Neural cell (in vitro differentiated cells): Measurements from ENCODE around the gene TSPAN4. TPM values are rescaled to one million over a fixed set of nuclear protein-coding genes. Genes with fewer than 3 reads are reported as not detected.

Experiments used
- H2AFZ ChIP-seq: fragments of 200-600, 300-800 bp; sonication (generic), shearing (Covaris generic); 2 replicates; pipeline ENCODE4 v1.6.0; 2014; ENCODE audit warnings: low read depth, mild to moderate bottlenecking, antibody characterized with exemption, low read length, moderate library complexity
- H3F3A ChIP-seq: fragments of 200-600 bp; shearing (Covaris generic); 2 replicates; pipeline ENCODE4 v1.6.1; 2016; ENCODE audit warnings: mild to moderate bottlenecking, moderate library complexity, mixed read lengths, antibody characterized with exemption, low read length; ENCODE audit not compliant: insufficient read depth, poor library complexity, severe bottlenecking
- H3K27ac ChIP-seq: fragments of 200-600, 300-800 bp; sonication (generic), shearing (Covaris generic); 2 replicates; pipeline ENCODE4 v1.5.1; 2014; ENCODE audit warnings: mild to moderate bottlenecking, low read length, moderate library complexity
- H3K27me3 ChIP-seq: fragments of 300-800, 200-600 bp; sonication (generic), shearing (Covaris generic); 2 replicates; pipeline ENCODE4 v1.6.0; 2014; ENCODE audit warnings: mild to moderate bottlenecking, low read depth, low read length, moderate library complexity; ENCODE audit not compliant: insufficient read depth
- H3K36me3 ChIP-seq: fragments of 300-800, 200-600 bp; sonication (generic), shearing (Covaris generic); 2 replicates; pipeline ENCODE4 v1.5.1; 2014; ENCODE audit warnings: mild to moderate bottlenecking, antibody characterized with exemption, low read length, moderate library complexity; ENCODE audit not compliant: insufficient read depth
- H3K4me2 ChIP-seq: fragments of 300-800, 200-600 bp; sonication (generic), shearing (Covaris generic); 2 replicates; pipeline ENCODE4 v1.6.0; 2014; ENCODE audit warnings: mild to moderate bottlenecking, low read length
- H3K4me3 ChIP-seq: fragments of 300-800, 200-600 bp; sonication (generic), shearing (Covaris generic); 2 replicates; pipeline ENCODE4 v1.5.1; 2014; ENCODE audit warnings: mild to moderate bottlenecking, low read length, moderate library complexity
- H3K79me2 ChIP-seq: fragments of 200-600 bp; shearing (Covaris generic); replicated peaks from 2 replicates; pipeline ENCODE4 v1.6.0; 2014; ENCODE audit warnings: mild to moderate bottlenecking, low read length, moderate library complexity; ENCODE audit not compliant: insufficient read depth
- H3K9ac ChIP-seq: fragments of 300-800, 200-600 bp; sonication (generic), shearing (Covaris generic); 2 replicates; pipeline ENCODE4 v1.6.1; 2016; ENCODE audit warnings: mild to moderate bottlenecking, low read length, mixed read lengths
- H3K9me2 ChIP-seq: fragments of 200-600 bp; shearing (Covaris generic); 2 replicates; pipeline ENCODE4 v1.6.1; 2016; ENCODE audit warnings: mild to moderate bottlenecking, low read length, mixed read lengths; ENCODE audit not compliant: insufficient read depth
- H3K9me3 ChIP-seq: fragments of 200-600, 300-800 bp; sonication (generic), shearing (Covaris generic); 2 replicates; pipeline ENCODE4 v1.6.1; 2016; ENCODE audit warnings: mild to moderate bottlenecking, mixed run types, low read length, moderate library complexity, mixed read lengths
- H4K20me1 ChIP-seq: fragments of 200-600 bp; shearing (Covaris generic); 2 replicates; pipeline ENCODE4 v1.6.1; 2016; ENCODE audit warnings: mild to moderate bottlenecking, mixed run types; ENCODE audit not compliant: insufficient read depth
- EP300 ChIP-seq: fragments of 450-650 bp; conservative IDR thresholded peaks from 2 replicates; pipeline ENCODE4 v1.6.1; 2014; ENCODE audit warnings: antibody characterized with exemption, mild to moderate bottlenecking, moderate library complexity; ENCODE audit not compliant: poor library complexity, severe bottlenecking
- EZH2 ChIP-seq: fragments of 200-600, 300-800 bp; shearing (Covaris generic), sonication (generic); IDR thresholded peaks from 2 replicates; pipeline ENCODE4 v1.6.1; 2014; ENCODE audit warnings: antibody characterized with exemption, low read length, borderline replicate concordance, mild to moderate bottlenecking; ENCODE audit not compliant: insufficient read depth, poor library complexity, severe bottlenecking
- MXI1 ChIP-seq: fragments of 450-650 bp; conservative IDR thresholded peaks from 2 replicates; pipeline ENCODE4 v1.6.1; 2014; ENCODE audit warnings: antibody characterized with exemption, mild to moderate bottlenecking; ENCODE audit not compliant: poor library complexity, severe bottlenecking
- POLR2AphosphoS5 ChIP-seq: IDR thresholded peaks from 2 replicates; pipeline ENCODE4 v1.6.1; 2012
- RAD21 ChIP-seq: fragments of 450-650 bp; conservative IDR thresholded peaks from 2 replicates; pipeline ENCODE4 v1.6.1; 2014; ENCODE audit warnings: antibody characterized with exemption, mild to moderate bottlenecking, moderate library complexity
- SMC3 ChIP-seq: fragments of 450-650 bp; conservative IDR thresholded peaks from 2 replicates; pipeline ENCODE4 v1.6.1; 2014; ENCODE audit warnings: antibody characterized with exemption, mild to moderate bottlenecking, moderate library complexity; ENCODE audit not compliant: poor library complexity
- TAF1 ChIP-seq: IDR thresholded peaks from 2 replicates; pipeline ENCODE4 v1.6.1; 2012; ENCODE audit warnings: low read depth
- polyA plus RNA-seq: library from polyadenylated mRNA; depleted of rRNA; stranded (reverse); fragments of >200 nt; gene quantifications from 2 replicates; pipeline ENCODE4 v1.2.3, GENCODE V29; 2014
- TF ChIP-seq, protein P1 (sequence below): IDR thresholded peaks from 2 replicates; pipeline ENCODE4 v1.6.1; 2012; ENCODE audit warnings: borderline replicate concordance
- TF ChIP-seq, protein P2 (sequence below): fragments of 450-650 bp; IDR thresholded peaks from 2 replicates; pipeline ENCODE4 v1.5.1; 2014; ENCODE audit warnings: antibody characterized with exemption, mild to moderate bottlenecking, moderate library complexity; ENCODE audit not compliant: poor library complexity, severe bottlenecking

Gene TSPAN4
- polyA plus RNA-seq, 1 donor from 2014 or later = 68.1 TPM

DNA sequence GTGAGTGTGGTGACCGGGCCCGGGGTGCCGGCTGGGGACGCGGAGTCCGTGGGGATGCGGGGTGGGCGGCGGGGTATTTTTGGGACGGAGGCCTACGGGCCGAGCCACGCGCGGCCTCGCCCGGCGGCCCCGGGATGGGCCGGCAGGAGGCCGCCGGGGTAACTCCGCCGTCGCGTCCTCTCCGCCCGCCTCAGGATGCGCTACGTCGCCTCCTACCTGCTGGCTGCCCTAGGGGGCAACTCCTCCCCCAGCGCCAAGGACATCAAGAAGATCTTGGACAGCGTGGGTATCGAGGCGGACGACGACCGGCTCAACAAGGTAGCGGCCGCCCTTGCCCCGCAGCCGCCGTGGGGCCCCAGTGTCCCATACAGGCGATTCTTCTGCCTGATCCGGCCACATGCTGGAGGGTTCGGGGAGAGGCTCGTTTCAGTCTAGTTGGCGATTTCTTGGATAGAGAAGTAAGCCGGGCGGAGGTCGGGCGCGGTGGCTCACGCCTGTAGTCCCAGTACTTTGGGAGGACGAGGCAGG is 32.5 kb upstream of the TSPAN4 start:
- H3F3A ChIP-seq = no peaks in the 10 kb centered on the region
- no peaks in the 10 kb centered on the region for H3K36me3 ChIP-seq
- no peaks in the 10 kb centered on the region for H3K9me3 ChIP-seq
- H3K9ac ChIP-seq = peak overlapping the region; percentile 92
- peak overlapping the region; percentile 90 for H3K4me3 ChIP-seq
- peak overlapping the region; percentile 76 for H3K4me2 ChIP-seq
- TF ChIP-seq RAD21 (peak; percentile 20), POLR2AphosphoS5 (no peak)
- no peaks in the 10 kb centered on the region for H3K27me3 ChIP-seq
- no peaks in the 10 kb centered on the region for H4K20me1 ChIP-seq
- no peaks in the 10 kb centered on the region for H3K9me2 ChIP-seq
- H2AFZ ChIP-seq = no peak overlapping the region
- H3K79me2 ChIP-seq = peaks cover 20% of the 10 kb centered on the region
- peak overlapping the region; percentile 95 for H3K27ac ChIP-seq

DNA sequence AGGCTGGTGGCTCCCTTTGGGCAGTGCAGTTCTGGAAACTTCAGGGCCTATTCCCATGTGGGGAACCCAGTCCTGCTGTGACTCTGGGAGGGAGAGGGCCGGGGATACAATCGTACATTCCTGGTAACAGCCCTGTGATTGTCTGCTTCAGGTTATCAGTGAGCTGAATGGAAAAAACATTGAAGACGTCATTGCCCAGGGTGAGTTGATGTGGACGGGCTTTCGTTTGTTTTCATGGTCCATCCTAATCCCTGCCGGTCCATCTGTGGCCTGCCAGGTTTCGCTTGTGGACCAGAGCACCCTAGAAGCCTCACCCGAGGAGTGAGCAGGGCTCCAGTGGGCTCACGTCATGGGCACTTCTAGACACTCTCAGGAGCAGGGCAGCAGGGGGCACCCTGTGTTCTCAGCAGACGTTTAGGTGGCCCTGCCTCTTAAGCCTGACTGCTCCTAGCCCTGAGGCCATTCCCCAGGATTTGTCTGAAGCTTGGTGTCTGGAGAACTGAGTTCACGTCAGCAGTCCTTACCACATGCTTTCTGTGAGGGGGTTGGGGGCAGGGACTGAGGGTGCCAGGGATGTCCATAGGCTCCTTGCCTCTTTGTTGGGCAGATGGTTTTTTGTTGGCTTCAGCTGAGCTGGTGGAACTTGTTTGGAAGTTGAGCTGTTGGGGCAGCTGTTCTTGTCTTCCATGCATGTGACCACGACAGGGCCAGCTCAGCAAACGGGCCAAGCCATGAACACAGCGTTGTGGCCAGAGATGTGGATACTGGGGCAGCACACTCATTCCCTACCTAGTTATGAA is 31.0 kb upstream of the TSPAN4 start:
- Histone ChIP-seq H3F3A (no peaks in the 10 kb centered on the region), H3K4me3 (peak overlapping the region; percentile 90), H4K20me1 (no peaks in the 10 kb centered on the region), H3K9me3 (no peaks in the 10 kb centered on the region), H3K4me2 (no peak overlapping the region), H3K9me2 (no peaks in the 10 kb centered on the region), H3K36me3 (no peaks in the 10 kb centered on the region), H3K27ac (no peak overlapping the region), H3K79me2 (peaks cover 20% of the 10 kb centered on the region), H3K9ac (no peak overlapping the region), H2AFZ (no peak overlapping the region), H3K27me3 (no peaks in the 10 kb centered on the region)
- TF ChIP-seq POLR2AphosphoS5 (no peak), MXI1 (no peak), TAF1 (no peak), SMC3 (no peak), RAD21 (no peak), EZH2 (no peak), EP300 (no peak)
- TF ChIP-seq, protein P1, sequence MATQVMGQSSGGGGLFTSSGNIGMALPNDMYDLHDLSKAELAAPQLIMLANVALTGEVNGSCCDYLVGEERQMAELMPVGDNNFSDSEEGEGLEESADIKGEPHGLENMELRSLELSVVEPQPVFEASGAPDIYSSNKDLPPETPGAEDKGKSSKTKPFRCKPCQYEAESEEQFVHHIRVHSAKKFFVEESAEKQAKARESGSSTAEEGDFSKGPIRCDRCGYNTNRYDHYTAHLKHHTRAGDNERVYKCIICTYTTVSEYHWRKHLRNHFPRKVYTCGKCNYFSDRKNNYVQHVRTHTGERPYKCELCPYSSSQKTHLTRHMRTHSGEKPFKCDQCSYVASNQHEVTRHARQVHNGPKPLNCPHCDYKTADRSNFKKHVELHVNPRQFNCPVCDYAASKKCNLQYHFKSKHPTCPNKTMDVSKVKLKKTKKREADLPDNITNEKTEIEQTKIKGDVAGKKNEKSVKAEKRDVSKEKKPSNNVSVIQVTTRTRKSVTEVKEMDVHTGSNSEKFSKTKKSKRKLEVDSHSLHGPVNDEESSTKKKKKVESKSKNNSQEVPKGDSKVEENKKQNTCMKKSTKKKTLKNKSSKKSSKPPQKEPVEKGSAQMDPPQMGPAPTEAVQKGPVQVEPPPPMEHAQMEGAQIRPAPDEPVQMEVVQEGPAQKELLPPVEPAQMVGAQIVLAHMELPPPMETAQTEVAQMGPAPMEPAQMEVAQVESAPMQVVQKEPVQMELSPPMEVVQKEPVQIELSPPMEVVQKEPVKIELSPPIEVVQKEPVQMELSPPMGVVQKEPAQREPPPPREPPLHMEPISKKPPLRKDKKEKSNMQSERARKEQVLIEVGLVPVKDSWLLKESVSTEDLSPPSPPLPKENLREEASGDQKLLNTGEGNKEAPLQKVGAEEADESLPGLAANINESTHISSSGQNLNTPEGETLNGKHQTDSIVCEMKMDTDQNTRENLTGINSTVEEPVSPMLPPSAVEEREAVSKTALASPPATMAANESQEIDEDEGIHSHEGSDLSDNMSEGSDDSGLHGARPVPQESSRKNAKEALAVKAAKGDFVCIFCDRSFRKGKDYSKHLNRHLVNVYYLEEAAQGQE = no peak
- TF ChIP-seq, protein P2, sequence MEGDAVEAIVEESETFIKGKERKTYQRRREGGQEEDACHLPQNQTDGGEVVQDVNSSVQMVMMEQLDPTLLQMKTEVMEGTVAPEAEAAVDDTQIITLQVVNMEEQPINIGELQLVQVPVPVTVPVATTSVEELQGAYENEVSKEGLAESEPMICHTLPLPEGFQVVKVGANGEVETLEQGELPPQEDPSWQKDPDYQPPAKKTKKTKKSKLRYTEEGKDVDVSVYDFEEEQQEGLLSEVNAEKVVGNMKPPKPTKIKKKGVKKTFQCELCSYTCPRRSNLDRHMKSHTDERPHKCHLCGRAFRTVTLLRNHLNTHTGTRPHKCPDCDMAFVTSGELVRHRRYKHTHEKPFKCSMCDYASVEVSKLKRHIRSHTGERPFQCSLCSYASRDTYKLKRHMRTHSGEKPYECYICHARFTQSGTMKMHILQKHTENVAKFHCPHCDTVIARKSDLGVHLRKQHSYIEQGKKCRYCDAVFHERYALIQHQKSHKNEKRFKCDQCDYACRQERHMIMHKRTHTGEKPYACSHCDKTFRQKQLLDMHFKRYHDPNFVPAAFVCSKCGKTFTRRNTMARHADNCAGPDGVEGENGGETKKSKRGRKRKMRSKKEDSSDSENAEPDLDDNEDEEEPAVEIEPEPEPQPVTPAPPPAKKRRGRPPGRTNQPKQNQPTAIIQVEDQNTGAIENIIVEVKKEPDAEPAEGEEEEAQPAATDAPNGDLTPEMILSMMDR = no peak
